H1 (cell line): ENCODE results near the gene PHRF1. TPM values are rescaled to one million over a fixed set of nuclear protein-coding genes. Genes with fewer than 3 reads are reported as not detected.
A peak's percentile ranks its signal among the peaks of the same experiment; 100 is the strongest.

Source experiments
- CTCF ChIA-PET: fragments of 300-600 bp; sonication (Branson Sonifier 250); formaldehyde crosslinking; loops from one replicate; lab custom pipeline; 2021; ENCODE audit not compliant: partially characterized antibody; lab: Charles Lee
- POLR2A ChIA-PET: fragments of 300-600 bp; sonication (Branson Sonifier 250); formaldehyde crosslinking; loops from one replicate; lab custom pipeline; 2021; ENCODE audit warnings: inconsistent platforms; ENCODE audit not compliant: partially characterized antibody; lab: Charles Lee
- DNase-seq, 2 experiments: peaks; one replicate each; pipeline versions ENCODE4 v3.0.0 to v3.0.0-alpha.2; 2010 to 2022; ENCODE audit warnings: low spot score in 2 of 2, low read depth in 1 of 2, mixed read lengths in 1 of 2
- FAIRE-seq: peaks from 2 replicates; lab custom pipeline; 2011; peaks lifted over from hg19 to GRCh38; lab: Jason Lieb, UNC
- H2AFZ ChIP-seq: 2 replicates; pipeline ENCODE4 v1.8.1; 2012; ENCODE audit warnings: low read length, inconsistent platforms
- H2AK5ac ChIP-seq: 2 replicates; pipeline ENCODE4 v1.6.1; 2013; ENCODE audit warnings: low read depth, low read length
- H2BK120ac ChIP-seq: replicated peaks from 2 replicates; pipeline ENCODE3; 2013; ENCODE audit warnings: low read depth, low read length, inconsistent platforms
- H2BK12ac ChIP-seq: 2 replicates; pipeline ENCODE4 v1.6.1; 2013; ENCODE audit warnings: low read depth, low read length
- H2BK15ac ChIP-seq: 2 replicates; pipeline ENCODE4 v1.6.1; 2013; ENCODE audit warnings: low read length
- H2BK20ac ChIP-seq: 2 replicates; pipeline ENCODE4 v1.6.1; 2013; ENCODE audit warnings: low read length
- H2BK5ac ChIP-seq: 2 replicates; pipeline ENCODE4 v1.6.1; 2013; ENCODE audit warnings: low read depth, low read length
- H3K14ac ChIP-seq: 2 replicates; pipeline ENCODE4 v1.6.1; 2013; ENCODE audit warnings: inconsistent platforms; ENCODE audit not compliant: insufficient read length
- H3K18ac ChIP-seq: 2 replicates; pipeline ENCODE4 v1.6.1; 2013; ENCODE audit warnings: low read length; ENCODE audit errors: extremely low read depth
- H3K23ac ChIP-seq: 2 replicates; pipeline ENCODE4 v1.6.1; 2013; ENCODE audit warnings: inconsistent platforms; ENCODE audit not compliant: insufficient read length
- H3K23me2 ChIP-seq: 2 replicates; pipeline ENCODE4 v1.6.1; 2013; ENCODE audit warnings: low read depth, low read length
- H3K27ac ChIP-seq: 2 replicates; pipeline ENCODE4 v1.6.1; 2011; ENCODE audit warnings: low read depth, low read length, inconsistent platforms
- H3K27me3 ChIP-seq, 4 experiments: replicated peaks in 1 of 4; 1 replicate in 1 of 4; 2 replicates in 3 of 4; pipeline versions ENCODE4 v1.6.1 to v1.8.1; 2011 to 2013; ENCODE audit warnings: low read length in 3 of 4, mild to moderate bottlenecking in 3 of 4, inconsistent platforms in 2 of 4, mixed read lengths in 2 of 4, moderate library complexity in 1 of 4; ENCODE audit not compliant: control insufficient read depth in 3 of 4, insufficient read depth in 3 of 4; ENCODE audit errors: extremely low read depth in 1 of 4
- H3K36me3 ChIP-seq, 4 experiments: 2 replicates each; pipeline versions ENCODE4 v1.6.1 to v1.8.1; 2011 to 2013; ENCODE audit warnings: mild to moderate bottlenecking in 4 of 4, low read length in 3 of 4, moderate library complexity in 2 of 4, control low read depth in 1 of 4, inconsistent platforms in 1 of 4; ENCODE audit not compliant: insufficient read depth in 4 of 4, control insufficient read depth in 2 of 4
- H3K4ac ChIP-seq: replicated peaks from 2 replicates; pipeline ENCODE3; 2013; ENCODE audit warnings: low read length, low read depth, mixed read lengths, inconsistent platforms; ENCODE audit not compliant: insufficient read length
- H3K4me1 ChIP-seq, 4 experiments: replicated peaks in 1 of 4; 1 replicate in 1 of 4; 2 replicates in 3 of 4; pipeline versions ENCODE4 v1.6.1 to v1.8.1; 2011 to 2013; ENCODE audit warnings: low read length in 3 of 4, inconsistent platforms in 2 of 4, mixed read lengths in 1 of 4; ENCODE audit not compliant: insufficient read depth in 4 of 4, control insufficient read depth in 3 of 4
- H3K4me2 ChIP-seq, 2 experiments: 2 replicates each; pipeline versions ENCODE4 v1.6.1 to v1.8.1; 2011 to 2013; ENCODE audit warnings: low read depth in 2 of 2, low read length in 2 of 2, control low read depth in 1 of 2, inconsistent platforms in 1 of 2, mild to moderate bottlenecking in 1 of 2; ENCODE audit not compliant: insufficient read depth in 1 of 2
- H3K4me3 ChIP-seq, 4 experiments: fragments of 200-600, 300-600 bp in 1 of 4; sonication (generic), shearing (Covaris generic), sonication (Bioruptor Twin) in 1 of 4; 2 replicates each; pipeline versions ENCODE4 v1.5.1 to v1.8.1; 2011 to 2016; ENCODE audit warnings: low read length in 4 of 4, low read depth in 3 of 4, control low read depth in 2 of 4, inconsistent platforms in 2 of 4, mild to moderate bottlenecking in 2 of 4, mixed read lengths in 1 of 4, moderate library complexity in 1 of 4; ENCODE audit not compliant: insufficient read depth in 2 of 4; ENCODE audit errors: extremely low read depth in 1 of 4
- H3K56ac ChIP-seq: replicated peaks from 2 replicates; pipeline ENCODE3; 2013; ENCODE audit warnings: low read depth, mild to moderate bottlenecking, mixed read lengths, low read length, inconsistent platforms; ENCODE audit not compliant: insufficient read length
- H3K79me1 ChIP-seq: 2 replicates; pipeline ENCODE4 v1.6.1; 2013; ENCODE audit warnings: low read depth, low read length, control low read depth
- H3K79me2 ChIP-seq, 2 experiments: 2 replicates each; pipeline versions ENCODE4 v1.6.1 to v1.8.1; 2012 to 2013; ENCODE audit warnings: low read length in 2 of 2, mild to moderate bottlenecking in 2 of 2, inconsistent platforms in 1 of 2; ENCODE audit not compliant: insufficient read depth in 2 of 2, control insufficient read depth in 1 of 2
- H3K9ac ChIP-seq, 4 experiments: replicated peaks in 1 of 4; 1 replicate in 1 of 4; 2 replicates in 3 of 4; pipeline versions ENCODE4 v1.6.1 to v1.8.1; 2011 to 2013; ENCODE audit warnings: low read depth in 3 of 4, low read length in 3 of 4, control low read depth in 2 of 4, mild to moderate bottlenecking in 2 of 4, moderate library complexity in 2 of 4, inconsistent platforms in 1 of 4; ENCODE audit errors: extremely low read depth in 1 of 4
- H3K9me3 ChIP-seq, 2 experiments: 2 replicates each; pipeline versions ENCODE4 v1.6.1 to v1.8.1; 2012 to 2013; ENCODE audit warnings: mild to moderate bottlenecking in 2 of 2, moderate library complexity in 2 of 2, control low read depth in 1 of 2, inconsistent platforms in 1 of 2, low read depth in 1 of 2, low read length in 1 of 2, mixed read lengths in 1 of 2; ENCODE audit not compliant: insufficient read depth in 2 of 2
- H4K20me1 ChIP-seq, 2 experiments: replicated peaks in 1 of 2; 2 replicates each; pipeline versions ENCODE3 to v1.8.1; 2011 to 2013; ENCODE audit warnings: inconsistent platforms in 2 of 2, low read length in 2 of 2, mild to moderate bottlenecking in 1 of 2; ENCODE audit not compliant: insufficient read depth in 2 of 2, control insufficient read depth in 1 of 2
- H4K5ac ChIP-seq: 2 replicates; pipeline ENCODE4 v1.6.1; 2013; ENCODE audit warnings: low read length, low read depth, mixed read lengths, inconsistent platforms; ENCODE audit not compliant: insufficient read length
- H4K8ac ChIP-seq: 2 replicates; pipeline ENCODE4 v1.8.0; 2013; ENCODE audit warnings: mild to moderate bottlenecking, moderate library complexity, low read length, inconsistent platforms; ENCODE audit not compliant: insufficient read depth; ENCODE audit errors: extremely low read depth
- H4K91ac ChIP-seq: replicated peaks from 2 replicates; pipeline ENCODE3; 2013; ENCODE audit warnings: low read length, mixed read lengths, inconsistent platforms; ENCODE audit not compliant: insufficient read length
- GTF2F1 ChIP-seq: IDR thresholded peaks from 2 replicates; pipeline ENCODE4 v1.6.1; 2012; ENCODE audit warnings: low read depth, low read length, improper control_type of control experiment, borderline replicate concordance
- JUN ChIP-seq: IDR thresholded peaks from 2 replicates; pipeline ENCODE4 v1.6.1; 2011; ENCODE audit warnings: low read depth, mild to moderate bottlenecking, improper control_type of control experiment, low read length
- KDM1A ChIP-seq: fragments of 200-600, 300-600 bp; sonication (generic); IDR thresholded peaks from 2 replicates; pipeline ENCODE4 v1.7.1; 2016; ENCODE audit warnings: mild to moderate bottlenecking, low read length, borderline replicate concordance
- WGBS, 2 experiments: shearing (Covaris generic) in 1 of 2; methylation state at CpG; one replicate each; pipeline versions ENCODE4 v1.1.6 to v1.1.7; 2013 to 2015; ENCODE audit warnings: low lambda C conversion rate in 2 of 2, mixed read lengths in 2 of 2, inconsistent platforms in 1 of 2, low coverage in 1 of 2, missing lambda C conversion rate in 1 of 2; ENCODE audit not compliant: insufficient replicate concordance in 2 of 2, insufficient coverage in 1 of 2, insufficient read length in 1 of 2; ENCODE audit errors: extremely low coverage in 1 of 2, missing lambda C conversion rate in 1 of 2; 5-methylcytosine and 5-hydroxymethylcytosine counted together
- polyA plus RNA-seq, 7 experiments: library from polyadenylated mRNA; depleted of rRNA in 3 of 7; stranded (reverse) in 5 of 7; unstranded in 2 of 7; fragments of >200 nt in 5 of 7; fragments of 200-250 nt in 2 of 7; gene quantifications; 1 replicate in 5 of 7; 2 replicates in 1 of 7; 4 replicates in 1 of 7; pipeline versions ENCODE4 v1.2.1 to v1.2.3, GENCODE V29; 2011 to 2013; ENCODE audit warnings: missing spikeins in 2 of 7, mixed read lengths in 2 of 7
- total RNA-seq: library from RNA; stranded (reverse); fragmentation: NEBNext Ultra II Directional; extraction: Animal tissue kit (Norgen Biotek cat#: 25700); gene quantifications from 2 replicates; pipeline ENCODE4 v1.2.1, GENCODE V29; 2021

PHRF1 gene
- total and polyA plus RNA-seq, 2 of the 8 experiments (the other 6 are each of a cell fraction or from before 2014, with no cell fraction given): 13.4 to 37.3 TPM

- H3K4me2 ChIP-seq: no peak overlapping the region
- peaks cover 15% of the 10 kb centered on the region; the same call in 1 of the 2 replicates for H3K23me2 ChIP-seq
- no peak overlapping the region for H2BK20ac ChIP-seq
- WGBS, 2 experiments: 88% methylated on average over 18 of the region's 23 CpGs; no CpG with 5 or more reads in 1 of the 2 experiments
- no peaks in the 10 kb centered on the region for H4K20me1 ChIP-seq
- H3K4me1 ChIP-seq: peaks cover 0 to 13% (median 8%) of the 10 kb centered on the region in 4 experiments; a peak in 5 of 7 replicates
- H3K27ac ChIP-seq: no peak overlapping the region
- no peak overlapping the region for H4K5ac ChIP-seq
- no peak for FAIRE-seq
- H2BK15ac ChIP-seq: no peak overlapping the region
- H3K9ac ChIP-seq: no peak overlapping the region
- H3K9me3 ChIP-seq: no peaks in the 10 kb centered on the region
- POLR2A ChIA-PET: interaction anchor here (0.6 to 1.3 kb wide), 6 partner anchors 11 to 245 kb away, joined by 3 to 5 read pairs (median 4); partner anchors contain the start of genes IRF7 and PHRF1
- H2AFZ ChIP-seq: no peak overlapping the region
- no peak overlapping the region for H3K56ac ChIP-seq
- no peak overlapping the region for H2BK120ac ChIP-seq
- H3K4ac ChIP-seq: no peak overlapping the region
- H3K18ac ChIP-seq: no peak overlapping the region
- peaks cover 0 to 16% (median 6%) of the 10 kb centered on the region in 4 experiments; a peak in 5 of 7 replicates for H3K27me3 ChIP-seq
- H3K14ac ChIP-seq: no peak overlapping the region
- no peak overlapping the region for H2AK5ac ChIP-seq
- no peak overlapping the region for H4K91ac ChIP-seq
- no peaks in the 10 kb centered on the region for H3K79me1 ChIP-seq
- CTCF ChIA-PET: interaction anchor here (0.6 to 2.0 kb wide), 4 partner anchors 10 to 179 kb away, joined by 3 to 4 read pairs (median 4); no protein-coding TSS in a partner anchor
- no peaks in the 10 kb centered on the region for H3K36me3 ChIP-seq
- DNase-seq: no peak
- H3K23ac ChIP-seq: no peak overlapping the region
- H3K4me3 ChIP-seq: no peak overlapping the region
- H4K8ac ChIP-seq: peak overlapping the region; percentile 68; the same call in 1 of the 2 replicates
- no peak overlapping the region for H2BK12ac ChIP-seq
- H2BK5ac ChIP-seq: no peak overlapping the region
- no peaks in the 10 kb centered on the region for H3K79me2 ChIP-seq
- TF ChIP-seq KDM1A (no peak), JUN (no peak), GTF2F1 (no peak)
Observed at GRCh38 chr11:540583-541432, 35.5 kb upstream of the PHRF1 start.
